Neutrophil (primary cell): ENCODE data around the gene WSCD1.

Experiments
- H3K27ac ChIP-seq: fragments of 200-600 bp; sonication (generic); 2 replicates; pipeline ENCODE4 v1.5.1; 2016; ENCODE audit warnings: mild to moderate bottlenecking, moderate library complexity
- H3K27me3 ChIP-seq: fragments of 200-600 bp; sonication (generic); 2 replicates; pipeline ENCODE4 v1.6.0; 2016; ENCODE audit warnings: mild to moderate bottlenecking
- H3K36me3 ChIP-seq: fragments of 200-600 bp; sonication (generic); 2 replicates; pipeline ENCODE4 v1.5.1; 2017
- H3K4me1 ChIP-seq, 2 experiments: fragments of 200-600 bp in 1 of 2; sonication (generic) in 1 of 2; 1 replicate in 1 of 2; 2 replicates in 1 of 2; pipeline versions ENCODE4 v1.5.1 to v1.6.1; 2013 to 2016; ENCODE audit warnings: low read depth in 1 of 2, low read length in 1 of 2, mild to moderate bottlenecking in 1 of 2, moderate library complexity in 1 of 2; ENCODE audit not compliant: control insufficient read depth in 1 of 2, insufficient read depth in 1 of 2
- H3K4me3 ChIP-seq, 2 experiments: fragments of 200-600 bp in 1 of 2; sonication (generic) in 1 of 2; 1 replicate in 1 of 2; 2 replicates in 1 of 2; pipeline ENCODE4 v1.5.1; 2013 to 2016; ENCODE audit warnings: low read depth in 1 of 2, low read length in 1 of 2, mild to moderate bottlenecking in 1 of 2, moderate library complexity in 1 of 2
- H3K9me3 ChIP-seq: fragments of 200-600 bp; sonication (generic); 2 replicates; pipeline ENCODE4 v1.5.1; 2016
- TF ChIP-seq, protein P1 (sequence below): fragments of 200-600 bp; sonication (generic); IDR thresholded peaks from 2 replicates; pipeline ENCODE4 v1.5.1; 2016; ENCODE audit warnings: antibody characterized with exemption

WSCD1 gene

DNA sequence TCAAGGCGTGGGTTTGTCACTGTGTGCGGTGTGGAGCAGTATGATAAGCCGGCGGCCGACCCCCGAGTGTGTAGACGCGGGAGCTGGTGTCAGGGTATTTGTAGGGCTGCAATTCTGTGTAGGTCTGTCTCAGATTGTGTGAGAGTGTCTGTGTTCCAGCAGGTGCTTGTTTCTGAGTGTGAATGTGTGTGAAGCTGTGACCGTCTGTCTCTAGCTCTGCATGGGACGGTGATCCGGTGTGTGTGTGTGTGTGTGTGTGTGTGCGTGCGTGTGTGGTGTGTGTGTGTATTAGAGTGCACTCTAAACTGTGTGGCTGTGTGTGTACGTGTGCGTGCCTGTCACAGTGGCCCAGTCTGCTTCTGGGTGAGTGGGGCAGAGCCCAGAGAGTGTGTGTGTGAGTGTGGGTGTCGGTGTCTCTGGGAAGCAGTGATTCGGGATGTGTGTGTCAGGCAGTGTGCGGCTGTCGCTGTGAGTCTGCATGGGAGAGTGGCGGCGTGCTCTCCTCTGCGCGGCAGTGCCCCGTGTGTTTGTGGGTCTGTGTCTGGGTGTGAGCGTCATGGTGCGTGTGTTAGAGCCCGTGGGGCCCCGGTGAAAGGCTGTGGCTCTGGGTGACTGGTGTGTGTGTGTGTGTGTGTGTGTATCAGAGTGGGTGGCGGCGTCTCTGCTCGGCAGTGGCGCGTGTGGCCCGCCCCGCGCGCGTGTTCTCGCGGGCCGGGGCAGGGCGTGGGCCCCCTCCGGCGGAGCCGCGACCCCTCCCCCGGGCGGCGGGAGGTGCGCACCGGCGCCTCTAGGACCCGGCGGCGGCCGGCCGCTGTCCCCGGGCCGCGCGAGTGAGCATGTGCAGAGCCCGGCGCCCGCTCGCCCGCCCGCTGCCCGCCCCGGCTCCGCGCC lies at the start of gene WSCD1:
WSCD1 (plus strand) TSS at position 841 of the 891 bp plus-strand sequence. CDS start 10,280 bp downstream, outside the sequence.
- Histone ChIP-seq H3K27me3 (peaks cover 82% of the 10 kb centered on the region), H3K27ac (no peak within 1 kb of the TSS), H3K36me3 (no peaks in the 10 kb centered on the region), H3K9me3 (no peaks in the 10 kb centered on the region), H3K4me3 (no peak within 1 kb of the TSS), H3K4me1 (no peaks in the 10 kb centered on the region)
- TF ChIP-seq, protein P1, sequence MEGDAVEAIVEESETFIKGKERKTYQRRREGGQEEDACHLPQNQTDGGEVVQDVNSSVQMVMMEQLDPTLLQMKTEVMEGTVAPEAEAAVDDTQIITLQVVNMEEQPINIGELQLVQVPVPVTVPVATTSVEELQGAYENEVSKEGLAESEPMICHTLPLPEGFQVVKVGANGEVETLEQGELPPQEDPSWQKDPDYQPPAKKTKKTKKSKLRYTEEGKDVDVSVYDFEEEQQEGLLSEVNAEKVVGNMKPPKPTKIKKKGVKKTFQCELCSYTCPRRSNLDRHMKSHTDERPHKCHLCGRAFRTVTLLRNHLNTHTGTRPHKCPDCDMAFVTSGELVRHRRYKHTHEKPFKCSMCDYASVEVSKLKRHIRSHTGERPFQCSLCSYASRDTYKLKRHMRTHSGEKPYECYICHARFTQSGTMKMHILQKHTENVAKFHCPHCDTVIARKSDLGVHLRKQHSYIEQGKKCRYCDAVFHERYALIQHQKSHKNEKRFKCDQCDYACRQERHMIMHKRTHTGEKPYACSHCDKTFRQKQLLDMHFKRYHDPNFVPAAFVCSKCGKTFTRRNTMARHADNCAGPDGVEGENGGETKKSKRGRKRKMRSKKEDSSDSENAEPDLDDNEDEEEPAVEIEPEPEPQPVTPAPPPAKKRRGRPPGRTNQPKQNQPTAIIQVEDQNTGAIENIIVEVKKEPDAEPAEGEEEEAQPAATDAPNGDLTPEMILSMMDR: no peak

DNA sequence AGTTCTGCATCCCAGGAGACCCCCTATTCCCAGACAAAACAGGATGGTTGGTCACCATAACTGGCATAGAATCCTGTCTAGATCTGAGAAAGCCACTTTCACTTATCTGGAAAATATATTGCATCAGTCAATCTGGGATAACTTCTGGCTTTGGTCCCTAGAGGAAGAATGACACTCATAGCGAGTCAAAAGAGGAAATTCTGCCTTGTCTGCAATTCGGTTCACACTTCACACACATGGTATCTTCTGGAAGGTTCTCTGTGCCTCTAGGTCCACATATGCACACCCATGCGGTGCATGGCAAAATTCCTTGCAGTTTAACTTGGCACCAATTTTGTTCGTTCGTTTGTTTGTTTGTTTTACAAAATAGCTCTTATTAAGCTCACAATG lies 49.2 kb upstream of the WSCD1 start:
- TF ChIP-seq, protein P1: no peak
- no peaks in the 10 kb centered on the region for H3K9me3 ChIP-seq
- H3K4me1 ChIP-seq: no peaks in the 10 kb centered on the region
- no peaks in the 10 kb centered on the region for H3K27me3 ChIP-seq
- H3K4me3 ChIP-seq: no peak overlapping the region
- H3K27ac ChIP-seq: no peak overlapping the region
- no peaks in the 10 kb centered on the region for H3K36me3 ChIP-seq

DNA sequence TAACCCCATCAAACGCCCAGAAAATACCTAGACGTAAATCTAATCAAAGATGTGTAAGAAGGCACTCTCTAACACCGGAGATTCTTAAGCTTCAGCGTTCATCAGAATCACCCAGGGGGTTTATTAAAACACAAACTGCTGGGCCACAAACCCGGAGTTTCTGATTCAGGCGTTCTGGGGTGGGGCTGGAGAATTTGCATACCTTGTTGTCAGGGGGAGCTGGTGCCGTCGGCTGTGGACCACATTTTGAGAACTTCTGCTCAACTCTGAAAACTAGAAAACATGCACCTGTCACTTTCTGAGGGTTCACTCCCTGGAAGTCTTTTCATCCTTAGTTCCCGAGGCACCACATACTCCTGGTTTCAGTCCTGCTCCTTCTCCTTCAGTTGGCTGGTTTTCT lies 48.6 kb upstream of the WSCD1 start:
- no peaks in the 10 kb centered on the region for H3K9me3 ChIP-seq
- no peaks in the 10 kb centered on the region for H3K36me3 ChIP-seq
- no peaks in the 10 kb centered on the region for H3K4me1 ChIP-seq
- TF ChIP-seq, protein P1: no peak
- no peak overlapping the region for H3K27ac ChIP-seq
- H3K4me3 ChIP-seq: no peak overlapping the region
- H3K27me3 ChIP-seq: no peaks in the 10 kb centered on the region

DNA sequence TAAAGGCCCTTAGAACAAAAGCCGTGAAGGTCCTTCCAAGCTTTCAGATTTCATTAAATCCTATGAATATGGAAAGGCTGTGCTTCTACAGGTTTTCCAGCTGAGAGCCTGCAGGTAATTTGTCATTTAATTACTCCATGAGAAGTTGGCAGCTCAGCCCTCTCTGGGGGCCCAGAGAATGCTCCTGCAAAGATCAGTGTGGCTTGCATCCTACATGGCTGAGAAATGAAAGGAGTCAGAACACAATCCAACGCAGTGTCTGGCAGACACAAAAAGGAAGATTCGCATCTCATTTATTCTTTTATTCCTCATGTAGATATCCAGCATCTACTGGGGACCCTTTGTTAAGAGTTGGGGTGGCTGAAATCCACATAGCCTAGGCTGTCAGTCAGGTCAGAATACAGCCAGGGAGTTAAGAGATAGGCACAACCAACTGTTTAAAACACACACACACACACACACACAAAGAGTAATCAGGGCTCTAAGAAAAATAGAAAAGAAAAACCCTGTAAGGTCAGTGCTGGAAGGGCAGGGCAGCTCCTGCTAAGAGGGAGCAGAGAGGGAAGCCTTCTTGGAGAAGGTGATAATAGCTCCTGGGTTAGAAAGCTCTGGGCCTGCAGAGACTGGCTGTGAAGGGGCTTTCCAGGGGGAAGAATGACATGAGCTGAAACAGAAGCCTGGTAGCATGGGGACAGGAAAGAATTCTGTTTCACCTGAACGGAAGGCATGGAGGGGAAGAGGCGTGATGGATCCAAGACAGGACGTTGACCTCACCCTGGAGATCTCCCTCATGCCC lies 46.9 kb upstream of the WSCD1 start:
- TF ChIP-seq, protein P1: no peak
- Histone ChIP-seq H3K9me3 (no peaks in the 10 kb centered on the region), H3K36me3 (no peaks in the 10 kb centered on the region), H3K27me3 (peaks cover 1% of the 10 kb centered on the region), H3K27ac (no peak overlapping the region), H3K4me3 (no peak overlapping the region), H3K4me1 (no peaks in the 10 kb centered on the region)

DNA sequence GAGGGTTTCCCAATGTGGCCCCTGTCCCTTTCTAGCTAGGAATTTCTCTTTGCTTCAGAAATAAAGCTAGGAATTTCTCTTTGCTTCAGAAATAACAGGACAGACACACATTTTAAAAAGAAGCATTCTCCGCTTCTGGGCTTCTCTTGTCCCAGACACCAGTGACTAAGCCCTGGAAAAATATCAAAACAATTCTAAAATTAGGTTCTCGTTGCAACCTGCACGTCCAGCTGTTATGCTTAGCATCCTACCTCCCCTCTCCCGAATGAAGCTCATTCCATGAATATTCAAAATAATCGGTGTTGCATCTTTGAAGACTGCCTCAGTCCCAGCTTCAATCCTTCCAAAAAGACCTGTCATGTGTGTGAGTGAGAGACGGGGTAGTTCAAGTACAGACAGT lies 45.6 kb upstream of the WSCD1 start:
- no peaks in the 10 kb centered on the region for H3K9me3 ChIP-seq
- no peaks in the 10 kb centered on the region for H3K36me3 ChIP-seq
- TF ChIP-seq, protein P1: no peak
- H3K27ac ChIP-seq: no peak overlapping the region
- peaks cover 11% of the 10 kb centered on the region for H3K27me3 ChIP-seq
- H3K4me1 ChIP-seq: no peaks in the 10 kb centered on the region
- no peak overlapping the region for H3K4me3 ChIP-seq
